ENCODE results near the gene LIPC. TPM values are rescaled to one million over a fixed set of nuclear protein-coding genes. Genes with fewer than 3 reads are reported as not detected.

Gene LIPC
- total and polyA plus RNA-seq, 3 donors from 2014 or later: 0.12 to 0.37 TPM; not detected in 1

- H3K36me3 ChIP-seq (ENCODE audit: low read depth, missing control alignments): no peaks in the 10 kb centered on the region
- H3K4me1 ChIP-seq: peaks cover 3% of the 10 kb centered on the region
- no peaks in the 10 kb centered on the region for H3K27me3 ChIP-seq
- no peak for TF ChIP-seq POLR2A (IDR thresholded peaks at IDR 0.05)
- TF ChIP-seq CTCF (IDR thresholded peaks at IDR 0.05): no peak
- H3K4me3 ChIP-seq: no peak overlapping the region
- H3K27ac ChIP-seq: no peak overlapping the region
- WGBS, 2 donors: 54 to 69% methylated on average over 2 of the region's 2 CpGs
- DNase-seq: no peak
- intact Hi-C loops (cut with DNase I; ENCODE audit: low total_unique reads): no loop called here
- no peaks in the 10 kb centered on the region for H3K9me3 ChIP-seq
These were observed 27.3 kb downstream of the LIPC start for GRCh38 chr15:58459045-58459444.

- no peak for DNase-seq
- no peaks in the 10 kb centered on the region for H3K27me3 ChIP-seq
- 58 to 74% methylated on average over 4 to 10 of the region's 10 CpGs for WGBS, 2 donors
- TF ChIP-seq CTCF (IDR thresholded peaks at IDR 0.05) (no peak), POLR2A (IDR thresholded peaks at IDR 0.05) (no peak)
- peaks cover 3% of the 10 kb centered on the region for H3K4me1 ChIP-seq
- H3K4me3 ChIP-seq: no peak overlapping the region
- H3K36me3 ChIP-seq (ENCODE audit: low read depth, missing control alignments): no peaks in the 10 kb centered on the region
- intact Hi-C loops (cut with DNase I; ENCODE audit: low total_unique reads): no loop called here
- H3K27ac ChIP-seq: no peak overlapping the region
- no peaks in the 10 kb centered on the region for H3K9me3 ChIP-seq
These were observed 27.8 kb downstream of the LIPC start for GRCh38 chr15:58459560-58459959.

- H3K4me3 ChIP-seq: no peak overlapping the region
- H3K27ac ChIP-seq: no peak overlapping the region
- H3K9me3 ChIP-seq: no peaks in the 10 kb centered on the region
- DNase-seq: no peak
- TF ChIP-seq CTCF (IDR thresholded peaks at IDR 0.05) (no peak), POLR2A (IDR thresholded peaks at IDR 0.05) (no peak)
- H3K36me3 ChIP-seq (ENCODE audit: low read depth, missing control alignments): no peaks in the 10 kb centered on the region
- WGBS, 2 donors: 83 to 88% methylated on average over 9 to 10 of the region's 10 CpGs
- peaks cover 3% of the 10 kb centered on the region for H3K4me1 ChIP-seq
- no peaks in the 10 kb centered on the region for H3K27me3 ChIP-seq
- intact Hi-C loops (cut with DNase I; ENCODE audit: low total_unique reads): no loop called here
These were observed 28.5 kb downstream of the LIPC start for GRCh38 chr15:58460116-58460790.

GRCh38 chr15:58460872-58461271 lies 29.1 kb downstream of the LIPC start:
- no peak overlapping the region for H3K4me3 ChIP-seq
- H3K9me3 ChIP-seq: no peaks in the 10 kb centered on the region
- H3K27ac ChIP-seq: no peak overlapping the region
- intact Hi-C loops (cut with DNase I; ENCODE audit: low total_unique reads): no loop called here
- TF ChIP-seq CTCF (IDR thresholded peaks at IDR 0.05) (no peak), POLR2A (IDR thresholded peaks at IDR 0.05) (no peak)
- 90 to 92% methylated on average over 3 of the region's 3 CpGs for WGBS, 2 donors
- H3K27me3 ChIP-seq: no peaks in the 10 kb centered on the region
- no peaks in the 10 kb centered on the region for H3K36me3 ChIP-seq (ENCODE audit: low read depth, missing control alignments)
- no peak for DNase-seq
- peaks cover 3% of the 10 kb centered on the region for H3K4me1 ChIP-seq

GRCh38 chr15:58462547-58462946 lies 30.8 kb downstream of the LIPC start:
- no peaks in the 10 kb centered on the region for H3K27me3 ChIP-seq
- no peaks in the 10 kb centered on the region for H3K36me3 ChIP-seq (ENCODE audit: low read depth, missing control alignments)
- intact Hi-C loops (cut with DNase I; ENCODE audit: low total_unique reads): no loop called here

More at GRCh38 chr15:58462547-58462946, 30.8 kb downstream of the LIPC start:
- no peak for DNase-seq
- no peak overlapping the region for H3K4me3 ChIP-seq
- WGBS, 2 donors: 70 to 87% methylated on average over 4 of the region's 4 CpGs
- H3K27ac ChIP-seq: no peak overlapping the region
- peaks cover 6% of the 10 kb centered on the region for H3K4me1 ChIP-seq
- TF ChIP-seq CTCF (IDR thresholded peaks at IDR 0.05): no peak
- no peak for TF ChIP-seq POLR2A (IDR thresholded peaks at IDR 0.05)
- no peaks in the 10 kb centered on the region for H3K9me3 ChIP-seq

Measured in testis (tissue), 3 donors.